ENCODE measurements around the gene LTB4R2.

GRCh38 chr14:24360281-24360680 is 50.3 kb downstream of the LTB4R2 start:
- TF ChIP-seq CTCF (IDR thresholded peaks at IDR 0.05; ENCODE audit: low read depth, low read length) (no peak), EZH2phosphoT487 (IDR thresholded peaks at IDR 0.05; ENCODE audit: low read depth) (no peak)
